ENCODE data around the gene PKD1.

DNA sequence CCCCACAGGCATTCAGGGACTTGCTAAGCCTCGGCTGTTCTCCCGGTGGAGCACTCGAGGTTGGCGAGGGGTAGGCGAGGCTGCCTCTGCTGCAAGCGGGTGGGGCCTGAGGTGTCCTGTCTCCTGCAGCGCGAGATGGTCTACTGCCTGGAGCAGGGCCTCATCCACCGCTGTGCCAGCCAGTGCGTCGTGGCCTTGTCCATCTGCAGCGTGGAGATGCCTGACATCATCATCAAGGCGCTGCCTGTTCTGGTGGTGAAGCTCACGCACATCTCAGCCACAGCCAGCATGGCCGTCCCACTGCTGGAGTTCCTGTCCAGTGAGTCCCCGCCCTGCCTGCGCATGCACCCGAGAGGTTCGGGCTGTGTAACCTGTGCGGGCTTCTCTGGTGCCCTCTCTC is 61.6 kb downstream of the PKD1 start:
- TF ChIP-seq, protein P1, sequence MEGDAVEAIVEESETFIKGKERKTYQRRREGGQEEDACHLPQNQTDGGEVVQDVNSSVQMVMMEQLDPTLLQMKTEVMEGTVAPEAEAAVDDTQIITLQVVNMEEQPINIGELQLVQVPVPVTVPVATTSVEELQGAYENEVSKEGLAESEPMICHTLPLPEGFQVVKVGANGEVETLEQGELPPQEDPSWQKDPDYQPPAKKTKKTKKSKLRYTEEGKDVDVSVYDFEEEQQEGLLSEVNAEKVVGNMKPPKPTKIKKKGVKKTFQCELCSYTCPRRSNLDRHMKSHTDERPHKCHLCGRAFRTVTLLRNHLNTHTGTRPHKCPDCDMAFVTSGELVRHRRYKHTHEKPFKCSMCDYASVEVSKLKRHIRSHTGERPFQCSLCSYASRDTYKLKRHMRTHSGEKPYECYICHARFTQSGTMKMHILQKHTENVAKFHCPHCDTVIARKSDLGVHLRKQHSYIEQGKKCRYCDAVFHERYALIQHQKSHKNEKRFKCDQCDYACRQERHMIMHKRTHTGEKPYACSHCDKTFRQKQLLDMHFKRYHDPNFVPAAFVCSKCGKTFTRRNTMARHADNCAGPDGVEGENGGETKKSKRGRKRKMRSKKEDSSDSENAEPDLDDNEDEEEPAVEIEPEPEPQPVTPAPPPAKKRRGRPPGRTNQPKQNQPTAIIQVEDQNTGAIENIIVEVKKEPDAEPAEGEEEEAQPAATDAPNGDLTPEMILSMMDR (conservative IDR thresholded peaks at IDR 0.05) = no peak
- no peak for TF ChIP-seq ZFX (IDR thresholded peaks at IDR 0.05)

Measured in C4-2B (cell line).